Colonic mucosa (tissue), 4 donors: ENCODE results near the gene KCNG2. TPM values are rescaled to one million over a fixed set of nuclear protein-coding genes. Genes with fewer than 3 reads are reported as not detected.

Experiments used
- DNase-seq: peaks from one replicate; pipeline ENCODE4 v3.0.0-alpha.2; 2020
- H3K27ac ChIP-seq: fragments of 200-600 bp; one replicate; pipeline ENCODE4 v1.8.0; 2021
- H3K27me3 ChIP-seq: fragments of 200-600 bp; one replicate; pipeline ENCODE4 v1.8.0; 2021
- H3K36me3 ChIP-seq: fragments of 200-600 bp; one replicate; pipeline ENCODE4 v1.8.0; 2021
- H3K4me1 ChIP-seq: fragments of 200-600 bp; one replicate; pipeline ENCODE4 v1.8.0; 2021; ENCODE audit warnings: mild to moderate bottlenecking
- H3K4me3 ChIP-seq: fragments of 200-600 bp; one replicate; pipeline ENCODE4 v1.8.0; 2021
- H3K9ac ChIP-seq, 2 donors: one replicate each; pipeline ENCODE4 v1.7.0; 2013; ENCODE audit warnings: control low read depth in 2 of 2, low read depth in 2 of 2, low read length in 2 of 2
- H3K9me3 ChIP-seq: fragments of 200-600 bp; one replicate; pipeline ENCODE4 v1.8.0; 2021
- intact Hi-C: fragments of 100-400 bp; cut with DNase I; formaldehyde crosslinking; loops from one replicate; pipeline ENCODE4 v1.14.1; 2022
- total RNA-seq, 2 donors: library from RNA; stranded (reverse); fragmentation: NEBNext Ultra II Directional in 1 of 2; extraction: Animal tissue kit (Norgen Biotek cat#: 25700) in 1 of 2; gene quantifications; one replicate each; pipeline ENCODE4 v1.2.1, GENCODE V29; 2021
- TF ChIP-seq, protein P1 (sequence below): fragments of 200-600 bp; IDR thresholded peaks from one replicate; pipeline ENCODE4 v1.8.0; 2022; ENCODE audit warnings: antibody characterized with exemption, mild to moderate bottlenecking
- donor health status: healthy.
- donor health status: DM: no; HTN: no; CAD: no.
- donor health status: DM: no; HTN: no; CAD: no.

The KCNG2 gene
- total RNA-seq, 2 donors from 2014 or later = 0.32 TPM; not detected in 1

DNA sequence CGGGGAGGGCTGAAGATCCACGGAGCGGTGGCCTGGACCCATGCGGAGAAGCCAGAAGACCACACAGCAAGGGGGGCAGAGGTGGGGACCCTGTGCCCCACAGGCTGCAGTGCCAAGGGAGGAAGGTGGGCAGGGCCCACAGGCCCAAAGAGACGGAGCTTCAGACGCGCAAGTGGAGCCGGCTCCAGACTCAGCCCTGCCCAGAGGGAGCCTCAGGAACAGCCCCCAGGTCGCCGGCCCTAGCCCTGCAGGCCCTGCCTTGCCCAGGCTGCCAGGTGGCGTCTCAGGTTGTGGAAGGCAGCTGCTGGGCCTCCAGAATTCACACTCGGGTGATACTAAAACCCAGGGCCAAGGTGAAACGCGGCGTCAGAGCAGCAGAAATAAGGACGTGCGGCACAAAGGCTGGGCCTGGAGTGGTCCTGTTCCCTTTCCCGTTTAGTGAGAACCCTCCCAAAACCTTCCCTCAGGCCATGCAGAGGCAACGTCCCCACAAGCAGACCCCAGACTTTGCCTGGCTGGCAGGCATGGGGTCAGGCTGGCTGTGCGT, 116.9 kb downstream of the KCNG2 start:
- Histone ChIP-seq H3K36me3 (peaks cover 4% of the 10 kb centered on the region), H3K9ac (no peak overlapping the region)
- DNase-seq = peak; percentile 16

DNA sequence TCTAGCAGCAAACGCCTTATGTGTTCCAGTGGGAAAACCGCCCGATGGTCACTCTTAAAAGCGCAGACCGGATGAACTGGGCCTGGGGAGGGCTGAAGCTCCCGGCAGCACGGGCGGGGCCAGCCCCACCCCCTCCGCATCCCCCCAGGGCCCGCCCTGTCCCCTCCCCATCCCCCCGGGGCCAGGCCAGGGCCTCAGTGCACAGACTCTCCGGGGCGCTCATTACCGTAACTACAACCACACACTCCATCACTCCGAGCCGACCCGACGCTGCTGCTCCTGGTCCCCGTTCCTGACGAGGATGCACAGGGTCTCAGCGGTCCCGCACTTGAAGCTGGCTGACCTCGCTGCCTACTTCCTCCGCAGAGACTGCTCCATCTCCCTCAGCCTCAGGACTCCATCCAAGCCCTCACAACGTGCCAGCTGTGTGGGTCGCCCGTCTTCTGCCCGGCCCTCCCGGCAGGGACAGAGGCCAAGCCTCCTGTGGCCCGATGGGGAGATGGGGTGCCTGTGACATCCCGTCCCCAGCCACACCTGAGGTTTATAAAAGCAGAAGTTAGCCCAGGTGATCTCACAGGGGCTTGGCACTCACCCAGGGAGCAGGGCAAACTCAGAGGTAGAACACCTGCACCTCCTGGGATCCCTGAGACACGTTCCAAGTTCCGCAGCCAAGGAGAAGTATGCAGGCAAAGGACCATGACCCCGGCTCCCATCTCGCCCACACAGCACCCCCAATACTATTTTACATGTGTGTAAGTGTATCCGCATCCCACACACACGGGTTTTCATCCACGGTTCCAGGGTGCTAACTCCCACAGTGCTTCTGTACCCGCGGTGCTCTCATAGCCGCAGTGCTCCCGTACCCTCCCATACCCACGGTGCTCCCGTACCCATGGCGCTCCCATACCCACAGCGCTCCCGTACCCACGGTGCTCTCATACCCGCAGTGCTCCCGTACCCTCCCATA, 117.7 kb downstream of the KCNG2 start:
- no peaks in the 10 kb centered on the region for H3K9me3 ChIP-seq
- H3K36me3 ChIP-seq = peaks cover 4% of the 10 kb centered on the region
- H3K4me1 ChIP-seq = no peaks in the 10 kb centered on the region
- no peak overlapping the region for H3K9ac ChIP-seq
- H3K27me3 ChIP-seq = no peaks in the 10 kb centered on the region
- H3K4me3 ChIP-seq = no peak overlapping the region
- no peak overlapping the region for H3K27ac ChIP-seq
- DNase-seq = no peak
- TF ChIP-seq, protein P1, sequence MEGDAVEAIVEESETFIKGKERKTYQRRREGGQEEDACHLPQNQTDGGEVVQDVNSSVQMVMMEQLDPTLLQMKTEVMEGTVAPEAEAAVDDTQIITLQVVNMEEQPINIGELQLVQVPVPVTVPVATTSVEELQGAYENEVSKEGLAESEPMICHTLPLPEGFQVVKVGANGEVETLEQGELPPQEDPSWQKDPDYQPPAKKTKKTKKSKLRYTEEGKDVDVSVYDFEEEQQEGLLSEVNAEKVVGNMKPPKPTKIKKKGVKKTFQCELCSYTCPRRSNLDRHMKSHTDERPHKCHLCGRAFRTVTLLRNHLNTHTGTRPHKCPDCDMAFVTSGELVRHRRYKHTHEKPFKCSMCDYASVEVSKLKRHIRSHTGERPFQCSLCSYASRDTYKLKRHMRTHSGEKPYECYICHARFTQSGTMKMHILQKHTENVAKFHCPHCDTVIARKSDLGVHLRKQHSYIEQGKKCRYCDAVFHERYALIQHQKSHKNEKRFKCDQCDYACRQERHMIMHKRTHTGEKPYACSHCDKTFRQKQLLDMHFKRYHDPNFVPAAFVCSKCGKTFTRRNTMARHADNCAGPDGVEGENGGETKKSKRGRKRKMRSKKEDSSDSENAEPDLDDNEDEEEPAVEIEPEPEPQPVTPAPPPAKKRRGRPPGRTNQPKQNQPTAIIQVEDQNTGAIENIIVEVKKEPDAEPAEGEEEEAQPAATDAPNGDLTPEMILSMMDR = no peak
- intact Hi-C loops = no loop called here

More for the DNA sequence above, 116.9 kb downstream of the KCNG2 start:
- Histone ChIP-seq H3K27me3 (no peaks in the 10 kb centered on the region), H3K27ac (no peak overlapping the region), H3K9me3 (no peaks in the 10 kb centered on the region), H3K4me1 (no peaks in the 10 kb centered on the region), H3K4me3 (no peak overlapping the region)
- intact Hi-C loops = no loop called here
- TF ChIP-seq, protein P1 = no peak

DNA sequence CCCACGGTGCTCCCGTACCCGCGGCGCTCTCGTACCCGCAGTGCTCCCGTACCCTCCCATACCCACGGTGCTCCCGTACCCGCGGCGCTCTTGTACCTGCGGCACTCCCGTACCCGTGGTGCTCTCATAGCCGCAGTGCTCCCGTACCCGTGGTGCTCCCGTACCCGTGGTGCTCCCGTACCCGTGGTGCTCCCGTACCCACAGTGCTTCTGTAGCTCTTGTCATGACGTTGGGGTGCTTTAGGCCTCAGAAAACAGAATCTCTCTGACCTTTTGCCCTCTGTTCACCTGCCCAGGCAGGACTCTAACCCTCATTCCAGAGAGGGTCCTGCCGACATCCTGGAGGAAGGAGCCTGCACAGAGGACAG, 118.4 kb downstream of the KCNG2 start:
- Histone ChIP-seq H3K4me3 (no peak overlapping the region), H3K27me3 (no peaks in the 10 kb centered on the region), H3K36me3 (peaks cover 4% of the 10 kb centered on the region), H3K9ac (no peak overlapping the region), H3K9me3 (no peaks in the 10 kb centered on the region), H3K27ac (no peak overlapping the region), H3K4me1 (no peaks in the 10 kb centered on the region)
- DNase-seq = no peak
- intact Hi-C loops = no loop called here
- TF ChIP-seq, protein P1 = no peak

DNA sequence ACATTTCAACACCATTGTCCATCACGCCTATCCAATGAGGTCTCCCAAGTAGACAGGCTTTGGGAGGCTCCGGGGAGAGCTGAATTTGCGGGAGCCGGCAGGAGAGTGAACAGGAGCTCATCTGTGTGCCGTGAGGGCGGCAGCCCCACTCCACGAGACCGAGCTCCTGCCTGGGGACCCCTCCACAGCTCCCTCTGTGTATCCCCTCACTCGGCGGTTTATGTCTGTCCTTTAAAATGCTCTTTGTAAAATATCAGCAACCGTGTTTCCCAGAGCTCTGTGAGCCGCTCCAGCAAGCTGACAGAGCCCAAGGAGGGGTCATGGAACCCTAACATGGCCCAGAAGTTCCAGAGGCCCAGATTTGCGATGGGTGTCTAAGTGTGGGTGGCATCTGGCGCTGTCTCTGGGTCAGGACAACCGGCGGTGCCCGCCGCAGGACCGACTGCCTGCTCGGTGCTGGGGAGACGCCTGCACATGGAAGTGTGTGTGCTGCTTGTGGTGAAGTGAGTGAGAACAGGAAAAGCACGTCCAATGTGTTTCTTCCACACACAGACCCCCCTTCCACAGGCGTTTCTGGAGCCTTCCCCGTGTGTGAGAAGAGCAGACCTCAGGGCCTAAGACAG, 118.9 kb downstream of the KCNG2 start:
- no peak overlapping the region for H3K9ac ChIP-seq
- H3K27ac ChIP-seq = no peak overlapping the region
- H3K4me1 ChIP-seq = no peaks in the 10 kb centered on the region
- TF ChIP-seq, protein P1 = no peak
- no peak overlapping the region for H3K4me3 ChIP-seq
- intact Hi-C loops = no loop called here
- no peaks in the 10 kb centered on the region for H3K9me3 ChIP-seq
- no peaks in the 10 kb centered on the region for H3K27me3 ChIP-seq
- no peak for DNase-seq
- H3K36me3 ChIP-seq = peaks cover 4% of the 10 kb centered on the region

DNA sequence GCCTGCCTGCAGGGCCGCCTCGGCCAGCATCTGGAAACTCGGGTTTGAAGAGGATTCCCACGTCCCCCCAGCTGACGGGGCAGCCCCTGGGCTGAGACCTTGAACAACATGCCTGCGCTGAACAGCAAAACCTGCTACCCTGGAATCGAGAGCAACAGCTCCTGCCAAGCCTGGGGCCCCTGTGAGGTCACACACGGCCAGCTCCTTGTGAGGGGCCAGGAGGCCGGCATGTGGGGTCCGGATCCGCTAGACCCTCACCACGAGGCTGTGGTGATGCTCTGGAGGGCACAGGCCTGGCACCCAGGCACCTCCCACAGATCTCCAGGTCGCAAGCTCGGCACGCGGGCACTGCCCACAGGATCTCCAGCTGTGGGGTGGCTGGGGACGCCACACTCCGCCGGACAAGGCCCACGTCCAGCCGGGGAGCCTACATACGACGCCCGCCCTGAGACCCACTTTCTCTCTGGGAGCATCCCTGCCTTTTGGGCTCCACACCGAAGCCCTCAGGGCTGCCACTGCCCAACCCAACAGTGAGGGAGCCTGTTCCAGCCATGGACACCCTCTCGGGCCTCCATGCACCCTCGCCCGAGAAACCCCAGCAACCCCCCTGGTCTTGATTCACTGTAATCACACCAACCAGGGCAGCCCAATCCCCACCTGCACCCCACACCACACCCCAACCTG, 119.6 kb downstream of the KCNG2 start:
- Histone ChIP-seq H3K4me1 (no peaks in the 10 kb centered on the region), H3K4me3 (no peak overlapping the region), H3K9me3 (no peaks in the 10 kb centered on the region), H3K36me3 (peaks cover 4% of the 10 kb centered on the region), H3K9ac (no peak overlapping the region), H3K27me3 (no peaks in the 10 kb centered on the region), H3K27ac (no peak overlapping the region)
- DNase-seq = no peak
- TF ChIP-seq, protein P1 = no peak
- intact Hi-C loops = no loop called here
